Adrenal gland (tissue), 12 donors: Measurements from ENCODE around the gene HELZ. TPM values are rescaled to one million over a fixed set of nuclear protein-coding genes. Genes with fewer than 3 reads are reported as not detected.
A peak's percentile ranks its signal among the peaks of the same experiment; 100 is the strongest.

Experiments used
- DNase-seq, 7 donors: peaks; one replicate each; pipeline ENCODE4 v3.0.0-alpha.2; 2019 to 2020
- H3K27ac ChIP-seq, 5 donors: fragments of 200-600 bp; sonication (generic) in 4 of 5; 1 replicate in 3 of 5; 2 replicates in 2 of 5; pipeline versions ENCODE4 v1.5.1 to v1.8.0; 2016 to 2020; ENCODE audit warnings: mild to moderate bottlenecking in 1 of 5
- H3K27me3 ChIP-seq: fragments of 200-600 bp; 2 replicates; pipeline ENCODE4 v1.8.0; 2021
- H3K36me3 ChIP-seq, 2 donors: fragments of 200-600 bp; replicated peaks in 1 of 2; 1 replicate in 1 of 2; 2 replicates in 1 of 2; pipeline versions ENCODE4 v1.5.1 to v1.8.0; 2018 to 2022
- H3K4me1 ChIP-seq, 2 donors: fragments of 200-600 bp; replicated peaks in 1 of 2; 1 replicate in 1 of 2; 2 replicates in 1 of 2; pipeline versions ENCODE4 v1.5.1 to v1.8.0; 2018 to 2021
- H3K4me3 ChIP-seq, 4 donors: fragments of 200-600 bp; sonication (generic) in 3 of 4; one replicate each; pipeline ENCODE4 v1.5.1; 2016 to 2018
- H3K9me3 ChIP-seq, 3 donors: fragments of 200-600 bp; sonication (generic) in 1 of 3; replicated peaks in 1 of 3; 1 replicate in 2 of 3; 2 replicates in 1 of 3; pipeline versions ENCODE4 v1.5.1 to v1.8.0; 2016 to 2021
- POLR2A ChIP-seq, 2 donors: fragments of 450-650 bp; IDR thresholded peaks; one replicate each; pipeline ENCODE4 v1.6.1; 2017; ENCODE audit warnings: antibody characterized with exemption in 2 of 2, mild to moderate bottlenecking in 2 of 2, moderate library complexity in 1 of 2
- WGBS, 4 donors: extraction: QIAGEN DNeasy Blood & Tissue Kit in 2 of 4; methylation state at CpG; one replicate each; pipeline versions ENCODE4 v1.1.5 to v1.1.7; 2013 to 2017; 5-methylcytosine and 5-hydroxymethylcytosine counted together
- intact Hi-C, 2 donors: fragments of 100-400 bp; cut with DNase I; formaldehyde crosslinking; loops; one replicate each; pipeline versions ENCODE4 v1.14.1 to v1.15.0; 2022 to 2023
- polyA plus RNA-seq, 3 donors: library from polyadenylated mRNA; stranded (reverse); fragments of 200-250 nt in 2 of 3; fragments of 350-450 nt in 1 of 3; fragmentation: Illumina TruSeq in 1 of 3; extraction: RNeasy Lipid Tissue Mini Kit (QIAGEN cat#74804) in 1 of 3; gene quantifications; one replicate each; pipeline ENCODE4 v1.2.3, GENCODE V29; 2013 to 2014
- total RNA-seq, 9 donors: library from RNA; depleted of rRNA in 4 of 9; stranded (reverse); fragments of >200 nt in 4 of 9; fragments of 120-200 nt in 1 of 9; fragmentation: NEBNext Ultra II Directional in 1 of 9; extraction: Animal tissue kit (Norgen Biotek cat#: 25700) in 1 of 9; gene quantifications; one replicate each; pipeline versions ENCODE4 v1.1.0 to v1.2.4, GENCODE V29; 2013 to 2023
- TF ChIP-seq, protein P1 (sequence below), 6 experiments: fragments of 450-650 bp in 4 of 6; fragments of 200-600 bp in 2 of 6; sonication (generic) in 1 of 6; IDR thresholded peaks; 1 replicate in 5 of 6; 2 replicates in 1 of 6; pipeline versions ENCODE4 v1.5.1 to v1.8.0; 2016 to 2021; ENCODE audit warnings: antibody characterized with exemption in 6 of 6, mild to moderate bottlenecking in 2 of 6, moderate library complexity in 1 of 6
- donor health status: healthy with polysubstance abuse.
- donor health status: Bipolar disorder and iron deficiency.
- donor health status: DM: yes; HTN: yes; CAD: no.
- donor health status: DM: no; HTN: no; CAD: no.
- donor health status: DM: no; HTN: no; CAD: no.
- donor health status: DM: yes; HTN: yes; CAD: no.

Gene HELZ
- total and polyA plus RNA-seq, 12 donors: 3.1 to 88.0 (median 47.9) TPM

- peak in 2 of 7 donors; percentile 13 to 29 for DNase-seq
- Histone ChIP-seq H3K9me3 (peaks cover 0 to 6% (median 0%) of the 10 kb centered on the region in 3 donors), H3K27me3 (no peaks in the 10 kb centered on the region), H3K27ac (no peak overlapping the region), H3K36me3 (no peaks in the 10 kb centered on the region), H3K4me1 (no peaks in the 10 kb centered on the region), H3K4me3 (no peak overlapping the region)
- intact Hi-C loops: no loop called here
- no peak for TF ChIP-seq POLR2A (IDR thresholded peaks at IDR 0.05)
- TF ChIP-seq, protein P1, sequence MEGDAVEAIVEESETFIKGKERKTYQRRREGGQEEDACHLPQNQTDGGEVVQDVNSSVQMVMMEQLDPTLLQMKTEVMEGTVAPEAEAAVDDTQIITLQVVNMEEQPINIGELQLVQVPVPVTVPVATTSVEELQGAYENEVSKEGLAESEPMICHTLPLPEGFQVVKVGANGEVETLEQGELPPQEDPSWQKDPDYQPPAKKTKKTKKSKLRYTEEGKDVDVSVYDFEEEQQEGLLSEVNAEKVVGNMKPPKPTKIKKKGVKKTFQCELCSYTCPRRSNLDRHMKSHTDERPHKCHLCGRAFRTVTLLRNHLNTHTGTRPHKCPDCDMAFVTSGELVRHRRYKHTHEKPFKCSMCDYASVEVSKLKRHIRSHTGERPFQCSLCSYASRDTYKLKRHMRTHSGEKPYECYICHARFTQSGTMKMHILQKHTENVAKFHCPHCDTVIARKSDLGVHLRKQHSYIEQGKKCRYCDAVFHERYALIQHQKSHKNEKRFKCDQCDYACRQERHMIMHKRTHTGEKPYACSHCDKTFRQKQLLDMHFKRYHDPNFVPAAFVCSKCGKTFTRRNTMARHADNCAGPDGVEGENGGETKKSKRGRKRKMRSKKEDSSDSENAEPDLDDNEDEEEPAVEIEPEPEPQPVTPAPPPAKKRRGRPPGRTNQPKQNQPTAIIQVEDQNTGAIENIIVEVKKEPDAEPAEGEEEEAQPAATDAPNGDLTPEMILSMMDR (IDR thresholded peaks at IDR 0.05): no peak
- WGBS, 4 donors: 85 to 96% (median 89%) methylated on average over 7 to 9 of the region's 9 CpGs
These were observed 191.5 kb downstream of the HELZ start for GRCh38 chr17:67053438-67054000.

DNA sequence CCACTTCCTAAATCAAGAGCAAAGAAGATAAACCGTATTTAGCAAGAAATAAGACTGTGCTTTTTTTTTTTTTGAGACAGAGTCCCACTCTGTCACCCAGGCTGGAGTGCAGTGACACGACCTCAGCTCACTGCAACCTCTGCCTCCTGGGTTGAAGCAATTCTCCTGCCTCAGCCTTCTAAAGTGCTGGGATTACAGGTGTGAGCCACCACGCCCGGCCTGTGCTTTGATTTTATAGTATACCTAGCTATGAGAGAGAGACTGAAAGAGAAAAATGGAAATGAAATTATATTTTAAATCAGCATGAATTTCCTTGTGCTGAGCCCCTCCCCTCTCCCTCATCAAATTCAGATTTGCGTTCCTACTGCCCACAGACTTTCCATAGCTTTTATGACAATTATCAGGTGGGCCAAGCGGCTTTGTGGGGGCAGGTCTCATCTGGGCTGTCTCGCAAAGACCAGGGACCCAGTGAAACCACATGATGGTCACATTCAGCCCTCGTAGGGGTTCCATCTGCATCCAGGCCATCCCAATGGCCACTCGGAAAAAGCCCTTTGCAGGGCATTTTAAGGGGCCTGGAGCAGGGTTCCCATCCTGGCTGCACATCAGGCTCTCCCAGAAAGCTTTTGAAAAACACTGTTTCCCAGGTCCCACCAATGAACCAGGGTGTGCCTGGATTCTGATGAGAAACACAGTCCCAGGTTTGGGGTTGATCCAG is 192.1 kb downstream of the HELZ start:
- Histone ChIP-seq H3K9me3 (peaks cover 0 to 10% (median 0%) of the 10 kb centered on the region in 3 donors), H3K36me3 (no peaks in the 10 kb centered on the region), H3K27me3 (no peaks in the 10 kb centered on the region), H3K4me1 (no peaks in the 10 kb centered on the region), H3K27ac (no peak overlapping the region), H3K4me3 (no peak overlapping the region)
- 83 to 96% (median 93%) methylated on average over 9 of the region's 9 CpGs for WGBS, 4 donors
- intact Hi-C loops: no loop called here
- no peak for TF ChIP-seq POLR2A (IDR thresholded peaks at IDR 0.05)
- TF ChIP-seq, protein P1 (IDR thresholded peaks at IDR 0.05): no peak
- peak in 2 of 7 donors; percentile 6 to 29 for DNase-seq

DNA sequence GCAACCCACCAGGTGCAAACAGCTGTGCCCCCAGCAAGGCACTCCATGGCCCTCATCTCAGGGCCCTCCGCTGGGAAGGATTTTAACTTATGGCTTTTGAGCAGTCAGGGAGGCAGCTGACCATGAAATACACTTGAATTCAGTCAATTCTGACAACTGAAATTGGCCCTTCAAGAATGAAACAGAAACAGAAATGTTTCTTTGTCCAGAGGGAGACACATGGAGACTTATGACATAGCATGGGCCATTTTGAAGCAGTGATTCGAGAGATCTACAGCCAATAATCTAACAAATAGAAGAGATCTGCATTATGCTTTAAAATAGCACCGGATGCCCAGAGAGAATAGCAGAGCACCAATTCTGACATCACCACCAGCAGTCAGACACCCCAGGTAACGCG is 193.2 kb downstream of the HELZ start:
- intact Hi-C loops: no loop called here
- Histone ChIP-seq H3K27me3 (no peaks in the 10 kb centered on the region), H3K9me3 (peaks cover 0 to 10% (median 0%) of the 10 kb centered on the region in 3 donors), H3K4me1 (no peaks in the 10 kb centered on the region), H3K4me3 (no peak overlapping the region), H3K27ac (no peak overlapping the region), H3K36me3 (no peaks in the 10 kb centered on the region)
- TF ChIP-seq, protein P1 (IDR thresholded peaks at IDR 0.05): no peak
- no peak for TF ChIP-seq POLR2A (IDR thresholded peaks at IDR 0.05)
- 90 to 96% (median 94%) methylated on average over 5 of the region's 5 CpGs for WGBS, 4 donors
- DNase-seq: no peak

- 75 to 86% (median 81%) methylated on average over 4 of the region's 4 CpGs for whole genome bisulfite sequencing, 4 donors
These were observed 193.8 kb downstream of the HELZ start for GRCh38 chr17:67051155-67051538.

More at GRCh38 chr17:67051155-67051538, 193.8 kb downstream of the HELZ start:
- intact Hi-C loops: no loop called here
- Histone ChIP-seq H3K27me3 (no peaks in the 10 kb centered on the region), H3K9me3 (peaks cover 0 to 10% (median 0%) of the 10 kb centered on the region in 3 donors), H3K27ac (no peak overlapping the region), H3K36me3 (no peaks in the 10 kb centered on the region), H3K4me1 (no peaks in the 10 kb centered on the region), H3K4me3 (no peak overlapping the region)
- no peak for DNase-seq
- no peak for TF ChIP-seq POLR2A (IDR thresholded peaks at IDR 0.05)
- TF ChIP-seq, protein P1 (IDR thresholded peaks at IDR 0.05): no peak
